HEK293 (cell line): ENCODE results near the gene OR13J1.

Experiments
- CTCF ChIA-PET: fragments of 350-600 bp; formaldehyde crosslinking; extraction: SDS; loops from one replicate; lab custom pipeline; 2021; ENCODE audit warnings: antibody characterized with exemption; lab: Yijun Ruan, JAX
- POLR2A ChIA-PET: fragments of 300-600 bp; formaldehyde crosslinking; extraction: SDS; loops from one replicate; lab custom pipeline; 2020; ENCODE audit warnings: antibody characterized with exemption, inconsistent platforms; lab: Yijun Ruan, JAX
- H3K27ac ChIP-seq: fragments of 200-500 bp; sonication (Bioruptor generic); 2 replicates; pipeline ENCODE4 v1.5.1; 2014; ENCODE audit warnings: low read depth, low read length, control low read depth, inconsistent platforms; ENCODE audit errors: extremely low read depth
- H3K36me3 ChIP-seq, 2 experiments: fragments of 200-500 bp in 1 of 2; sonication (Bioruptor generic) in 1 of 2; 1 replicate in 1 of 2; 2 replicates in 1 of 2; pipeline ENCODE4 v1.5.1; 2014 to 2017; ENCODE audit warnings: inconsistent platforms in 2 of 2, low read length in 2 of 2; ENCODE audit not compliant: control insufficient read depth in 2 of 2, insufficient read depth in 1 of 2
- H3K4me1 ChIP-seq: fragments of 200-500 bp; sonication (Bioruptor generic); 2 replicates; pipeline ENCODE4 v1.5.1; 2014; ENCODE audit warnings: mild to moderate bottlenecking, low read length, inconsistent platforms; ENCODE audit not compliant: control insufficient read depth, insufficient read depth
- H3K4me3 ChIP-seq: 2 replicates; pipeline ENCODE4 v1.5.1; 2011; ENCODE audit warnings: low read depth, mild to moderate bottlenecking, control low read depth, low read length, moderate library complexity
- H3K9me3 ChIP-seq: fragments of 200-500 bp; sonication (Bioruptor generic); 2 replicates; pipeline ENCODE4 v1.5.1; 2014; ENCODE audit warnings: low read depth, low read length, inconsistent platforms; ENCODE audit not compliant: control insufficient read depth, insufficient read depth
- BCL6B ChIP-seq: fragments of 450-650 bp; formaldehyde crosslinking; IDR thresholded peaks from 2 replicates; pipeline ENCODE4 v1.5.1; 2017; ENCODE audit warnings: missing biosample characterization, missing genetic modification characterization
- PRDM10 ChIP-seq: fragments of 450-650 bp; formaldehyde crosslinking; IDR thresholded peaks from 2 replicates; pipeline ENCODE4 v1.5.1; 2016; ENCODE audit warnings: missing biosample characterization, missing genetic modification characterization
- SCRT2 ChIP-seq: fragments of 450-650 bp; formaldehyde crosslinking; IDR thresholded peaks from 2 replicates; pipeline ENCODE4 v1.5.1; 2016; ENCODE audit warnings: missing biosample characterization, missing genetic modification characterization
- TCF7L2 ChIP-seq: IDR thresholded peaks from 2 replicates; pipeline ENCODE4 v1.6.1; 2011; ENCODE audit warnings: low read depth, mild to moderate bottlenecking, inconsistent platforms, low read length, moderate library complexity, borderline replicate concordance
- ZFP3 ChIP-seq: fragments of 450-650 bp; formaldehyde crosslinking; IDR thresholded peaks from 2 replicates; pipeline ENCODE4 v1.5.1; 2016; ENCODE audit warnings: low read depth, missing biosample characterization, missing genetic modification characterization
- ZNF174 ChIP-seq: fragments of 450-650 bp; formaldehyde crosslinking; IDR thresholded peaks from 2 replicates; pipeline ENCODE4 v1.5.0; 2017; ENCODE audit warnings: missing biosample characterization, mild to moderate bottlenecking, missing genetic modification characterization
- ZNF23 ChIP-seq: fragments of 450-650 bp; formaldehyde crosslinking; IDR thresholded peaks from 2 replicates; pipeline ENCODE4 v1.5.1; 2016; ENCODE audit warnings: missing biosample characterization, missing genetic modification characterization, borderline replicate concordance
- ZNF239 ChIP-seq: fragments of 450-650 bp; formaldehyde crosslinking; IDR thresholded peaks from 2 replicates; pipeline ENCODE4 v1.5.1; 2016; ENCODE audit warnings: missing biosample characterization, missing genetic modification characterization
- ZNF292 ChIP-seq: fragments of 450-650 bp; formaldehyde crosslinking; IDR thresholded peaks from 2 replicates; pipeline ENCODE4 v1.5.1; 2016; ENCODE audit warnings: low read depth, missing biosample characterization, missing genetic modification characterization, borderline replicate concordance
- ZNF560 ChIP-seq: fragments of 450-650 bp; formaldehyde crosslinking; IDR thresholded peaks from 2 replicates; pipeline ENCODE4 v1.5.1; 2017; ENCODE audit warnings: missing biosample characterization, missing genetic modification characterization, borderline replicate concordance
- ZNF571 ChIP-seq: fragments of 450-650 bp; formaldehyde crosslinking; IDR thresholded peaks from 2 replicates; pipeline ENCODE4 v1.5.0; 2017; ENCODE audit warnings: missing biosample characterization, missing genetic modification characterization
- ZNF626 ChIP-seq: fragments of 450-650 bp; sonication (Bioruptor Pico); formaldehyde crosslinking; IDR thresholded peaks from 2 replicates; pipeline ENCODE4 v1.5.1; 2018; ENCODE audit warnings: missing biosample characterization, missing genetic modification characterization, inconsistent platforms
- ZNF704 ChIP-seq: fragments of 450-650 bp; formaldehyde crosslinking; IDR thresholded peaks from 2 replicates; pipeline ENCODE4 v1.5.1; 2016; ENCODE audit warnings: missing biosample characterization, missing genetic modification characterization
- ZNF830 ChIP-seq: fragments of 450-650 bp; IDR thresholded peaks from 2 replicates; pipeline ENCODE4 v1.5.0; 2018; ENCODE audit warnings: missing biosample characterization, missing genetic modification characterization, low read depth, mild to moderate bottlenecking, moderate library complexity
- ZNF837 ChIP-seq: fragments of 450-650 bp; formaldehyde crosslinking; IDR thresholded peaks from 2 replicates; pipeline ENCODE4 v1.5.1; 2016; ENCODE audit warnings: missing biosample characterization, missing genetic modification characterization
- TF ChIP-seq, protein P1 (sequence below): fragments of 450-650 bp; formaldehyde crosslinking; conservative IDR thresholded peaks from 2 replicates; pipeline ENCODE4 v1.5.1; 2016; ENCODE audit warnings: low read depth, missing biosample characterization, missing genetic modification characterization

OR13J1 gene

GRCh38 chr9:35905912-35906679 lies 35.9 kb upstream of the OR13J1 start, which contains the start of gene HRCT1 (continued):
- TF ChIP-seq ZNF830 (tag by site-specific recombination), result no peak
- TF ChIP-seq ZNF239 (tag by site-specific recombination), result no peak
- no peak for TF ChIP-seq ZNF704 (tag by site-specific recombination)
- TF ChIP-seq ZNF23 (tag by site-specific recombination), result no peak

- Histone ChIP-seq H3K27ac (no peak overlapping the region), H3K4me1 (peaks cover 10% of the 10 kb centered on the region), H3K9me3 (no peaks in the 10 kb centered on the region), H3K4me3 (no peak overlapping the region), H3K36me3 (no peaks in the 10 kb centered on the region)
- ChIA-PET CTCF (interaction anchor here (0.6 to 7.1 kb wide), 13 partner anchors 11 to 352 kb away, joined by 3 to 85 read pairs (median 4); no protein-coding TSS in a partner anchor), POLR2A (interaction anchor here (0.5 to 1.4 kb wide), 7 partner anchors 15 to 215 kb away, joined by 3 to 6 read pairs (median 3); partner anchors contain the start of gene HINT2)
- TF ChIP-seq, protein P1, sequence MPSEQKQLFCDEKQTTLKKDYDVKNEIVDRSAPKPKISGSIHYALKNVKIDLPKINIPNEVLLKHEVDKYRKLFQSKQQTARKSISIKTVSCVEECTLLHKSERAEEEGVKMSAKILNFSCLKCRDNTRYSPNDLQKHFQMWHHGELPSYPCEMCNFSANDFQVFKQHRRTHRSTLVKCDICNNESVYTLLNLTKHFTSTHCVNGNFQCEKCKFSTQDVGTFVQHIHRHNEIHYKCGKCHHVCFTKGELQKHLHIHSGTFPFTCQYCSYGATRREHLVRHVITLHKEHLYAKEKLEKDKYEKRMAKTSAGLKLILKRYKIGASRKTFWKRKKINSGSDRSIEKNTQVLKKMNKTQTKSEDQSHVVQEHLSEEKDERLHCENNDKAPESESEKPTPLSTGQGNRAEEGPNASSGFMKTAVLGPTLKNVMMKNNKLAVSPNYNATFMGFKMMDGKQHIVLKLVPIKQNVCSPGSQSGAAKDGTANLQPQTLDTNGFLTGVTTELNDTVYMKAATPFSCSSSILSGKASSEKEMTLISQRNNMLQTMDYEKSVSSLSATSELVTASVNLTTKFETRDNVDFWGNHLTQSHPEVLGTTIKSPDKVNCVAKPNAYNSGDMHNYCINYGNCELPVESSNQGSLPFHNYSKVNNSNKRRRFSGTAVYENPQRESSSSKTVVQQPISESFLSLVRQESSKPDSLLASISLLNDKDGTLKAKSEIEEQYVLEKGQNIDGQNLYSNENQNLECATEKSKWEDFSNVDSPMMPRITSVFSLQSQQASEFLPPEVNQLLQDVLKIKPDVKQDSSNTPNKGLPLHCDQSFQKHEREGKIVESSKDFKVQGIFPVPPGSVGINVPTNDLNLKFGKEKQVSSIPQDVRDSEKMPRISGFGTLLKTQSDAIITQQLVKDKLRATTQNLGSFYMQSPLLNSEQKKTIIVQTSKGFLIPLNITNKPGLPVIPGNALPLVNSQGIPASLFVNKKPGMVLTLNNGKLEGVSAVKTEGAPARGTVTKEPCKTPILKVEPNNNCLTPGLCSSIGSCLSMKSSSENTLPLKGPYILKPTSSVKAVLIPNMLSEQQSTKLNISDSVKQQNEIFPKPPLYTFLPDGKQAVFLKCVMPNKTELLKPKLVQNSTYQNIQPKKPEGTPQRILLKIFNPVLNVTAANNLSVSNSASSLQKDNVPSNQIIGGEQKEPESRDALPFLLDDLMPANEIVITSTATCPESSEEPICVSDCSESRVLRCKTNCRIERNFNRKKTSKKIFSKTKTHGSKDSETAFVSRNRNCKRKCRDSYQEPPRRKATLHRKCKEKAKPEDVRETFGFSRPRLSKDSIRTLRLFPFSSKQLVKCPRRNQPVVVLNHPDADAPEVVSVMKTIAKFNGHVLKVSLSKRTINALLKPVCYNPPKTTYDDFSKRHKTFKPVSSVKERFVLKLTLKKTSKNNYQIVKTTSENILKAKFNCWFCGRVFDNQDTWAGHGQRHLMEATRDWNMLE (tag by site-specific recombination), result no peak
- TF ChIP-seq PRDM10, result peak; percentile 7; the same call in 1 of the 2 replicates
- peak; percentile 97 for TF ChIP-seq SCRT2
- TF ChIP-seq TCF7L2, result no peak
- TF ChIP-seq ZNF239 (tag by site-specific recombination), result no peak
- no peak for TF ChIP-seq BCL6B (tag by site-specific recombination)
- TF ChIP-seq ZNF704 (tag by site-specific recombination), result no peak
- no peak for TF ChIP-seq ZNF560 (tag by site-specific recombination)
- TF ChIP-seq ZFP3 (tag by site-specific recombination), result no peak
- no peak for TF ChIP-seq ZNF837 (tag by site-specific recombination)
- no peak for TF ChIP-seq ZNF292 (tag by site-specific recombination)
- no peak for TF ChIP-seq ZNF626 (tag by site-specific recombination)
- TF ChIP-seq ZNF174 (tag by site-specific recombination), result no peak
- no peak for TF ChIP-seq ZNF571 (tag by site-specific recombination)
These were observed 35.0 kb upstream of the OR13J1 start for GRCh38 chr9:35905051-35905781.
